Stomach (tissue), 9 donors: ENCODE results near the gene PEX11B. TPM values are rescaled to one million over a fixed set of nuclear protein-coding genes. Genes with fewer than 3 reads are reported as not detected.
"Not testable (repeated sequence)": the region's sequence is repeated elsewhere in the genome, so short reads cannot be mapped to it uniquely, and the experiment has no call there.

Source experiments
- DNase-seq, 2 donors: peaks; one replicate each; pipeline versions ENCODE4 v3.0.0 to v3.0.0-alpha.2; 2013 to 2019
- H3K27ac ChIP-seq, 5 donors: fragments of 200-600 bp in 4 of 5; sonication (generic) in 4 of 5; one replicate each; pipeline ENCODE4 v1.5.1; 2013 to 2019; ENCODE audit warnings: mild to moderate bottlenecking in 1 of 5, moderate library complexity in 1 of 5
- H3K27me3 ChIP-seq, 3 donors: fragments of 200-600 bp; sonication (generic); one replicate each; pipeline ENCODE4 v1.5.1; 2017 to 2019; ENCODE audit warnings: mixed run types in 1 of 3
- H3K36me3 ChIP-seq, 4 donors: fragments of 200-600 bp; sonication (generic); 1 replicate in 3 of 4; 2 replicates in 1 of 4; pipeline ENCODE4 v1.5.1; 2016 to 2019
- H3K4me1 ChIP-seq, 4 donors: fragments of 200-600 bp; sonication (generic); one replicate each; pipeline ENCODE4 v1.5.1; 2016 to 2019
- H3K4me3 ChIP-seq, 4 donors: fragments of 200-600 bp; sonication (generic) in 3 of 4; one replicate each; pipeline ENCODE4 v1.5.1; 2016 to 2019; ENCODE audit warnings: mild to moderate bottlenecking in 1 of 4
- H3K9me3 ChIP-seq, 4 donors: fragments of 200-600 bp; sonication (generic); one replicate each; pipeline ENCODE4 v1.5.1; 2016 to 2019
- EP300 ChIP-seq: sonication (generic); formaldehyde crosslinking; IDR thresholded peaks from one replicate; pipeline ENCODE4 v1.6.1; 2017; ENCODE audit warnings: antibody characterized with exemption
- POLR2A ChIP-seq, 4 donors: fragments of 450-650 bp; IDR thresholded peaks; one replicate each; pipeline ENCODE4 v1.6.1; 2016; ENCODE audit warnings: antibody characterized with exemption in 4 of 4, control low read depth in 2 of 4, mild to moderate bottlenecking in 1 of 4, moderate library complexity in 1 of 4
- POLR2AphosphoS5 ChIP-seq, 3 donors: sonication (generic); formaldehyde crosslinking; IDR thresholded peaks; one replicate each; pipeline ENCODE4 v1.6.1; 2016; ENCODE audit warnings: antibody characterized with exemption in 3 of 3
- WGBS, 5 donors: extraction: QIAGEN DNeasy Blood & Tissue Kit in 3 of 5; methylation state at CpG; one replicate each; pipeline versions ENCODE4 v1.1.5 to v1.1.7; 2013 to 2018; 5-methylcytosine and 5-hydroxymethylcytosine counted together
- intact Hi-C: fragments of 100-400 bp; cut with DNase I; formaldehyde crosslinking; loops from one replicate; pipeline ENCODE4 v1.15.1; 2023; ENCODE audit warnings: low total_unique reads
- polyA plus RNA-seq, 3 donors: library from polyadenylated mRNA; stranded (reverse); fragments of 200-250 nt; gene quantifications; one replicate each; pipeline ENCODE4 v1.2.3, GENCODE V29; 2013
- total RNA-seq, 5 donors: library from RNA; depleted of rRNA; stranded (reverse); fragments of >200 nt; gene quantifications; one replicate each; pipeline versions ENCODE4 v1.1.0 to v1.2.3, GENCODE V29; 2014 to 2016
- TF ChIP-seq, protein P1 (sequence below), 7 experiments: fragments of 450-650 bp in 4 of 7; fragments of 200-600 bp in 3 of 7; sonication (generic) in 3 of 7; IDR thresholded peaks; one replicate each; pipeline ENCODE4 v1.5.1; 2016 to 2019; ENCODE audit warnings: antibody characterized with exemption in 7 of 7, control low read depth in 2 of 7, mild to moderate bottlenecking in 1 of 7
- donor health status: healthy with polysubstance abuse.
- donor health status: Bipolar disorder and iron deficiency.
- donor health status: healthy.

Gene PEX11B
- total and polyA plus RNA-seq, 8 donors = 15.6 to 46.6 (median 31.8) TPM

DNA sequence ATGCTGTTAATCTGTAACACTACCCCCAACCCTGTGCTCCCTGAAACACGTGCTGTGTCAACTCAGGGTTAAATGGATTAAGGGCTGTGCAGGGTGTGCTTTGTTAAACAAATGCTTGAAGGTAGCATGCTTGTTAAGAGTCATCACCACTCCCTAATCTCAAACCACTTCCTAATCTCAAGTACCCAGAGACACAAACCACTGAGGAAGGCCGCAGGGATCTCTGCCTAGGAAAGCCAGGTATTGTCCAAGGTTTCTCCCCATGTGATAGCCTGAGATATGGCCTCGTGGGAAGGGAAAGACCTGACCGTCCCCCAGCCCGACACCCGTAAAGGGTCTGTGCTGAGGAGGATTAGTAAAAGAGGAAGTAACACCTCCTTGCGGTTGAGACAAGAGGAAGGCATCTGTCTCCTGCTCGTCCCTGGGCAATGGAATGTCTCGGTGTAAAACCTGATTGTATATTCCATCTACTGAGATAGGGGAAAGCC is 14.0 kb upstream of the PEX11B start:
- Histone ChIP-seq H3K27ac (peak overlapping the region; percentile 18 to 59 (median 36)), H3K4me3 (peak overlapping the region in 1 of 4 donors; percentile 16), H3K36me3 (peaks cover 0 to 48% (median 40%) of the 10 kb centered on the region in 4 donors), H3K4me1 (peaks cover 0 to 40% (median 15%) of the 10 kb centered on the region in 4 donors)
- intact Hi-C loops, H3K27me3 ChIP-seq, H3K9me3 ChIP-seq: not testable (repeated sequence)
- TF ChIP-seq POLR2AphosphoS5 (IDR thresholded peaks at IDR 0.05) = peak in 2 of 3 donors; percentile 16 to 41
- DNase-seq = peak in 1 of 2 donors; percentile 30
- WGBS, 5 donors = 17 to 42% (median 28%) methylated on average over 6 to 9 of the region's 9 CpGs

DNA sequence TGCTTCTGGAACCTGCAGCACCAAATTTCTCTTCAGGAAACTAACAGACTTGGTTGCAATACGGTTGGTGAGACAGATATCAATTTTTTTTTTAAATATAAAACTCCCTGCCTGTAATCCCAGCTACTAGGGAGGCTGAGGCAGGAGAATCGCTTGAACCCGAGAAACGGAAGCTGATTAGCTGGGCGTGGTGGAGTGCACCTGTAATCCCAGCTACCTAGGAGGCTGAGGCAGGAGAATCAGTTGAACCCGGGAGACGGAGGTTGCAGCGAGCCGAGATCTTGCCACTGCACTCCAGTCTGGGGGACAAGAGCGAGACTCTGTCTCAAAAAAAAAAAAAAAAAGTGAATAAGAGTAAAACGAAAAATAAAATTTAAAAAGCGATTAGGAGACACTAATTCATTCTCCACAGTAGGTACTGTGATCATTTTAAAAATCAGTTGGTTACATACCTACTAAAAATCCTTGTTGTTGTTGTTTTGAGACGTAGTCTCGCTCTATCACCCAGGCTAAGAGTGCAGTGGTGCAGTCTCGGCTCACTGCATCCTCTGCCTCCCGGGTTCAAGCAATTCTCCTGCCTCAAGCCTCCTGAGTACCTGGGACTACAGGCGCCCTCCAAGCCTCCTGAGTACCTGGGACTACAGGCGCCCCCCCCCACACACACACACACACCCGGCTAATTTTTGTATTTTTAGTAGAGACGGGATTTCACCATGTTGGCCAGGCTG is 9.6 kb upstream of the PEX11B start:
- TF ChIP-seq, protein P1, sequence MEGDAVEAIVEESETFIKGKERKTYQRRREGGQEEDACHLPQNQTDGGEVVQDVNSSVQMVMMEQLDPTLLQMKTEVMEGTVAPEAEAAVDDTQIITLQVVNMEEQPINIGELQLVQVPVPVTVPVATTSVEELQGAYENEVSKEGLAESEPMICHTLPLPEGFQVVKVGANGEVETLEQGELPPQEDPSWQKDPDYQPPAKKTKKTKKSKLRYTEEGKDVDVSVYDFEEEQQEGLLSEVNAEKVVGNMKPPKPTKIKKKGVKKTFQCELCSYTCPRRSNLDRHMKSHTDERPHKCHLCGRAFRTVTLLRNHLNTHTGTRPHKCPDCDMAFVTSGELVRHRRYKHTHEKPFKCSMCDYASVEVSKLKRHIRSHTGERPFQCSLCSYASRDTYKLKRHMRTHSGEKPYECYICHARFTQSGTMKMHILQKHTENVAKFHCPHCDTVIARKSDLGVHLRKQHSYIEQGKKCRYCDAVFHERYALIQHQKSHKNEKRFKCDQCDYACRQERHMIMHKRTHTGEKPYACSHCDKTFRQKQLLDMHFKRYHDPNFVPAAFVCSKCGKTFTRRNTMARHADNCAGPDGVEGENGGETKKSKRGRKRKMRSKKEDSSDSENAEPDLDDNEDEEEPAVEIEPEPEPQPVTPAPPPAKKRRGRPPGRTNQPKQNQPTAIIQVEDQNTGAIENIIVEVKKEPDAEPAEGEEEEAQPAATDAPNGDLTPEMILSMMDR (IDR thresholded peaks at IDR 0.05) = no peak
- TF ChIP-seq EP300 = no peak
- no peak for TF ChIP-seq POLR2AphosphoS5 (IDR thresholded peaks at IDR 0.05)
- no peak for TF ChIP-seq POLR2A (IDR thresholded peaks at IDR 0.05)
- Histone ChIP-seq H3K4me3 (peak overlapping the region; percentile 59 to 75 (median 68)), H3K4me1 (peaks cover 11 to 45% (median 27%) of the 10 kb centered on the region in 4 donors), H3K9me3 (no peaks in the 10 kb centered on the region), H3K36me3 (peaks cover 5 to 29% (median 26%) of the 10 kb centered on the region in 4 donors), H3K27ac (peak overlapping the region; percentile 83 to 98 (median 96)), H3K27me3 (no peaks in the 10 kb centered on the region)
- WGBS, 5 donors = 51 to 60% (median 59%) methylated on average over 20 of the region's 20 CpGs
- intact Hi-C loops = no loop called here
- DNase-seq = peak in 1 of 2 donors; percentile 21

DNA sequence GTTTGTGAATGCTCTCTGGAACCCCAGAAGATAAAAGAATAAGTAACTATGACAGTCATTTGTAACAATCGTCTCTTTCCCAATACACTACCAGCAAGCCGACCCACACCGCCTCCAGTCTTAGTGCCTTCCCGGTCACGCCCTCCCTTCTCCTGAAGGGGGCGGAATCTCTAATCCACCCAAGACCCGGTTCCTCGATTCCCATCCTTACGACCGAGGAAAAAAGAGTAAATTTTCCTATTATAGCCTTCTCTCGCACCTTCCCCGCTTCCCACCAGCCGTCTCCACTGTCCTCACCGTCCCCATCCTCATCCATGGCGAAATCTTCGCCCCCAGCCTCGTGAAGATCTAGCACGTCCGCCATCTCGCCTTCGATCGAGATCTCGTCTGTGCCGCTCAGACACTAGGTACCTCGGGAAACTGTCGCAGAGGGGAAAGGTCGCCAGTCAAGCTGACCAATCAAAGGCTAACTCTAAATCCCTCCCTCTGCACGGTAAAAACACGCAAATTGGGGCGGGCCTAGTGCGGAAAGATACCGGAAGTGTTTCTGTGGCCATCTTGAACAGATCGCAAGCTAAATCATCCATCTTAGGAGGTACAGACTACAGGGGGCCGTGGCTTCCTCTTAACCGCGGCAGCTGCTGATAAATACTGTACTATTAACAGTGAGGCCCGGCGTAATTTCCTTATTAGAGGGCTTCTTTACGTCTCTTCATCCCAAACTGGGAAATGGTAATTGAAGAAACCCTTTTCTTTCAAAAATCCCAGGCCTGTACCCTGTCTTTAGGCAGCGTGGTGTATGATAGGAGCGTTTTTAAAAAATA is 8.8 kb upstream of the PEX11B start, which contains the start of gene RBM8A:
Gene RBM8A, minus strand, starts transcription at position 422 of the 824 bp plus-strand sequence. Its CDS starts 58 bp downstream, at position 364.
- Histone ChIP-seq H3K4me1 (peaks cover 11 to 45% (median 25%) of the 10 kb centered on the region in 4 donors), H3K27ac (peak within 1 kb of the TSS; percentile 94 to 98 (median 96)), H3K36me3 (peaks cover 5 to 34% (median 27%) of the 10 kb centered on the region in 4 donors), H3K4me3 (peak within 1 kb of the TSS; percentile 59 to 75 (median 68)), H3K27me3 (no peaks in the 10 kb centered on the region), H3K9me3 (no peaks in the 10 kb centered on the region)
- DNase-seq = peak; percentile 94 to 99
- TF ChIP-seq EP300 (no peak), POLR2A (IDR thresholded peaks at IDR 0.05) (peak in 2 of 4 donors; percentile 96 to 98), POLR2AphosphoS5 (IDR thresholded peaks at IDR 0.05) (peak; percentile 98 to 100 (median 99))
- TF ChIP-seq, protein P1 (IDR thresholded peaks at IDR 0.05) = peak in 5 of 7 experiments; percentile 45 to 86 (median 57)
- intact Hi-C loops = no loop called here
- WGBS, 5 donors = 0 to 1% (median 0%) methylated on average over 41 of the region's 41 CpGs

DNA sequence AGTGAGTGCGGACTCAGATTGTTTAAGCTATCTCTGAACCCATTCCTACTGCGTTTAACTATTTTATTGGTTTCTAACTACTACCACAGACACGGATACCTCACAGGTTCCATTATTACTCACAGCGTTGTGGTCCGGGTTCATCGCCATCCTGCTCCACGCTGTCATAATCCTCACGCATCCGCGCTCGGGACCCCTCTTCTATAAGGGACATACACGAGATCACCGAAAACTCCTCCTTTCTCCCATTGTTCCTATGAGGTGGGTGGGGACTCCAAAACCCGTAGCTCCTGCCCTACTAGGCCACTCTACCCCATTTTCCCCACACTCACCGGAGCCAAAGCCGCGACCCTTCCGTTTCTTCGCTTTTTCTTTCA is 8.2 kb upstream of the PEX11B start:
- no peaks in the 10 kb centered on the region for H3K9me3 ChIP-seq
- H3K4me3 ChIP-seq = peak overlapping the region; percentile 59 to 75 (median 68)
- H3K27me3 ChIP-seq = no peaks in the 10 kb centered on the region
- intact Hi-C loops = no loop called here
- DNase-seq = no peak
- peaks cover 11 to 45% (median 23%) of the 10 kb centered on the region in 4 donors for H3K4me1 ChIP-seq
- H3K36me3 ChIP-seq = peaks cover 5 to 34% (median 28%) of the 10 kb centered on the region in 4 donors
- H3K27ac ChIP-seq = peak overlapping the region; percentile 94 to 98 (median 96)
- TF ChIP-seq POLR2AphosphoS5 (IDR thresholded peaks at IDR 0.05) = no peak
- no peak for TF ChIP-seq POLR2A (IDR thresholded peaks at IDR 0.05)
- TF ChIP-seq, protein P1 (IDR thresholded peaks at IDR 0.05) = no peak
- TF ChIP-seq EP300 = no peak
- 2 to 9% (median 4%) methylated on average over 19 of the region's 19 CpGs for WGBS, 5 donors
